Smooth muscle cell (in vitro differentiated cells): ENCODE results near the gene TMEM94. TPM values are rescaled to one million over a fixed set of nuclear protein-coding genes. Genes with fewer than 3 reads are reported as not detected.
A peak's percentile ranks its signal among the peaks of the same experiment; 100 is the strongest.

Source experiments
- DNase-seq: peaks from one replicate; lab custom pipeline; 2025; ENCODE audit not compliant: unreplicated experiment; lab: John Stamatoyannopoulos, UW
- H2AFZ ChIP-seq: fragments of 200-600 bp; sonication (generic); 2 replicates; pipeline ENCODE4 v1.6.0; 2016; ENCODE audit warnings: antibody characterized with exemption, low read depth, mild to moderate bottlenecking
- H3F3A ChIP-seq: fragments of 200-600 bp; sonication (generic); 2 replicates; pipeline ENCODE4 v1.6.0; 2017; ENCODE audit warnings: antibody characterized with exemption, low read depth
- H3K27ac ChIP-seq: fragments of 200-600 bp; sonication (generic); 2 replicates; pipeline ENCODE4 v1.5.1; 2016; ENCODE audit warnings: low read depth, mild to moderate bottlenecking
- H3K27me3 ChIP-seq: fragments of 200-600 bp; sonication (generic); 2 replicates; pipeline ENCODE4 v1.6.1; 2016; ENCODE audit warnings: low read depth, mild to moderate bottlenecking
- H3K36me3 ChIP-seq: fragments of 200-600 bp; sonication (generic); 2 replicates; pipeline ENCODE4 v1.5.1; 2016; ENCODE audit warnings: low read depth
- H3K4me1 ChIP-seq: fragments of 200-600 bp; sonication (generic); 2 replicates; pipeline ENCODE4 v1.5.1; 2016; ENCODE audit warnings: low read depth
- H3K4me2 ChIP-seq: fragments of 200-600 bp; sonication (generic); 2 replicates; pipeline ENCODE4 v1.6.0; 2016; ENCODE audit warnings: mild to moderate bottlenecking
- H3K4me3 ChIP-seq: fragments of 200-600 bp; sonication (generic); 2 replicates; pipeline ENCODE4 v1.5.1; 2016; ENCODE audit warnings: mild to moderate bottlenecking
- H3K79me2 ChIP-seq: fragments of 200-600 bp; sonication (generic); 2 replicates; pipeline ENCODE4 v1.6.0; 2016; ENCODE audit warnings: low read depth, mild to moderate bottlenecking
- H3K9ac ChIP-seq: fragments of 200-600 bp; sonication (generic); 2 replicates; pipeline ENCODE4 v1.6.0; 2016; ENCODE audit warnings: low read depth
- H3K9me3 ChIP-seq: fragments of 200-600 bp; sonication (generic); replicated peaks from 2 replicates; pipeline ENCODE4 v1.5.1; 2016; ENCODE audit warnings: low read depth
- H4K20me1 ChIP-seq: fragments of 200-600 bp; sonication (generic); 2 replicates; pipeline ENCODE4 v1.6.0; 2016; ENCODE audit warnings: low read depth
- CTCF ChIP-seq: fragments of 200-600 bp; sonication (generic); IDR thresholded peaks from 2 replicates; pipeline ENCODE4 v1.5.1; 2017; ENCODE audit warnings: borderline replicate concordance, mild to moderate bottlenecking, antibody characterized with exemption; ENCODE audit not compliant: insufficient read depth, poor library complexity, severe bottlenecking
- WGBS: methylation state at CpG from one replicate; pipeline ENCODE4 v1.1.7; 2016; ENCODE audit warnings: low lambda C conversion rate; 5-methylcytosine and 5-hydroxymethylcytosine counted together
- polyA plus RNA-seq: library from polyadenylated mRNA; unstranded; fragments of >200 nt; fragmentation: Nextera tagmentation; extraction: Ambion mirVana; gene quantifications from 2 replicates; pipeline ENCODE4 v1.2.1, GENCODE V29; 2016
- total RNA-seq: library from RNA; depleted of rRNA; stranded (reverse); fragments of >200 nt; gene quantifications from 2 replicates; pipeline ENCODE4 v1.2.3, GENCODE V29; 2014

TMEM94 gene
- total and polyA plus RNA-seq, 2 experiments from 2014 or later: 26.3 to 35.9 TPM

GRCh38 chr17:75523647-75524046 is 67.2 kb downstream of the TMEM94 start:
- Histone ChIP-seq H3K27me3 (peaks cover 7% of the 10 kb centered on the region), H4K20me1 (no peaks in the 10 kb centered on the region), H3K27ac (no peak overlapping the region), H3K4me3 (no peak overlapping the region), H3K4me1 (peaks cover 5% of the 10 kb centered on the region), H3K4me2 (no peak overlapping the region), H3K9ac (no peak overlapping the region), H2AFZ (no peak overlapping the region), H3K36me3 (no peaks in the 10 kb centered on the region), H3K9me3 (no peaks in the 10 kb centered on the region), H3F3A (peaks cover 15% of the 10 kb centered on the region), H3K79me2 (no peaks in the 10 kb centered on the region)
- 95% methylated on average over 7 of the region's 7 CpGs for WGBS
- TF ChIP-seq CTCF: no peak
- no peak for DNase-seq

GRCh38 chr17:75524269-75524969 is 68.0 kb downstream of the TMEM94 start:
- H3K27me3 ChIP-seq: peaks cover 7% of the 10 kb centered on the region
- H3K9ac ChIP-seq: no peak overlapping the region
- peak overlapping the region; percentile 85 for H3K4me3 ChIP-seq
- no peaks in the 10 kb centered on the region for H3K79me2 ChIP-seq
- peaks cover 15% of the 10 kb centered on the region for H3F3A ChIP-seq
- peak overlapping the region; percentile 98 for H3K4me2 ChIP-seq
- 31% methylated on average over 23 of the region's 24 CpGs for WGBS
- peaks cover 5% of the 10 kb centered on the region for H3K4me1 ChIP-seq
- H3K9me3 ChIP-seq: no peaks in the 10 kb centered on the region
- DNase-seq: no peak
- H3K27ac ChIP-seq: no peak overlapping the region
- no peak for TF ChIP-seq CTCF
- no peaks in the 10 kb centered on the region for H4K20me1 ChIP-seq
- H3K36me3 ChIP-seq: no peaks in the 10 kb centered on the region
- no peak overlapping the region for H2AFZ ChIP-seq

- Histone ChIP-seq H3K4me1 (peaks cover 5% of the 10 kb centered on the region), H3K36me3 (no peaks in the 10 kb centered on the region), H3K4me2 (peak within 1 kb of the TSS; percentile 98), H3K79me2 (no peaks in the 10 kb centered on the region), H2AFZ (peak within 1 kb of the TSS; percentile 92), H3K9ac (no peak within 1 kb of the TSS), H3K4me3 (peak within 1 kb of the TSS; percentile 85), H4K20me1 (no peaks in the 10 kb centered on the region), H3F3A (peaks cover 15% of the 10 kb centered on the region), H3K27me3 (peaks cover 7% of the 10 kb centered on the region), H3K9me3 (no peaks in the 10 kb centered on the region), H3K27ac (no peak within 1 kb of the TSS)
- TF ChIP-seq CTCF: peak; percentile 21
- 2% methylated on average over 39 of the region's 108 CpGs for WGBS
- peak; percentile 66 for DNase-seq
Measured at GRCh38 chr17:75524970-75525805, 68.8 kb downstream of the TMEM94 start, which contains the start of gene LLGL2. Gene LLGL2 (plus strand): TSS chr17:75525697. CDS start chr17:75543427, 17,730 bp downstream.
